GM21367 (cell line): ENCODE results near the gene PLAAT4.
"Not testable (repeated sequence)": the region's sequence is repeated elsewhere in the genome, so short reads cannot be mapped to it uniquely, and the experiment has no call there.

ENCODE experiments used
- ATAC-seq: cut with Tn5 transposase; IDR thresholded peaks from one replicate; pipeline ENCODE4 v1.9.1; 2021; ENCODE audit not compliant: unreplicated experiment

PLAAT4 gene

GRCh38 chr11:63537293-63538101 is 889 bp downstream of the PLAAT4 start:
- ATAC-seq, result no peak

- not testable (repeated sequence) for ATAC-seq
Measured at GRCh38 chr11:63542506-63542905, 5.9 kb downstream of the PLAAT4 start.

DNA sequence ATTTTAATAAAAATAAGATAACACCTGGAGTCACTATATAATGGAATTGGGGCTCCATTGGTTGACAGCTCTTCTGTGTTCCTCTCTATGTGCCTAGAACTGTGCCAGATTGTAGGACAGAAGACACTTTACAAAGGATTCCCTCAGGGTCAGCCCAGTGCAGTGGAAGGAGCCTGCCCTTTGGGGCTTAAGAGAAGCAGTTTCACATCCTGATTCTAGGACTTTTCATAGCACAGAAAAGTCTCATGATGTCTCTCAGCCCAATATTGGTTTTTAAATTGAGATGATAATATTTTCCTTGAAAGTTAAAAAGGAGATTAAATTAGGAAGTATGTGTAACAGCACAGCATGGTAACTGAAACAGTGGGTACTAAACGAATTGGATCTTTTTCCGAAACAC is 7.1 kb downstream of the PLAAT4 start:
- no peak for ATAC-seq

DNA sequence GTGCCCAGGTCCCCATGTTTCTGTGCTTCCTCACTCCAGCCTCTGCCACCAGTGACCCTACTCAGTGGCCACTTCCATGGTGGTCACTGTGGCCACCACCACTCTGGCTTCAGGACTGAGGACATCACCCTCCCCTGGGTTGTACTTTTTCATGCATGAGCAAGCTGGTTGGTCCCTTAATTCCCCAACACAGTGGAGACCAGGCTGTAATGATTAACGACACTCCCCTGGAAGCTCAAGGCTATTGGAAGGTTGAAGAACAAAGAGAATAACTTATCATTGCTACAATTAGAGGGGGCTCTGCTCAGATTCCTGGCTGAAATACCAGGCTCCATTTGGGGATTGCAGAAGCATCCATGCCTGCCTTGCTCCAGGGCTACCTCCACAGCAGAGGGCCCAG is 10.5 kb downstream of the PLAAT4 start:
- no peak for ATAC-seq

- no peak for ATAC-seq
Measured at GRCh38 chr11:63548178-63548577, 11.6 kb downstream of the PLAAT4 start.

DNA sequence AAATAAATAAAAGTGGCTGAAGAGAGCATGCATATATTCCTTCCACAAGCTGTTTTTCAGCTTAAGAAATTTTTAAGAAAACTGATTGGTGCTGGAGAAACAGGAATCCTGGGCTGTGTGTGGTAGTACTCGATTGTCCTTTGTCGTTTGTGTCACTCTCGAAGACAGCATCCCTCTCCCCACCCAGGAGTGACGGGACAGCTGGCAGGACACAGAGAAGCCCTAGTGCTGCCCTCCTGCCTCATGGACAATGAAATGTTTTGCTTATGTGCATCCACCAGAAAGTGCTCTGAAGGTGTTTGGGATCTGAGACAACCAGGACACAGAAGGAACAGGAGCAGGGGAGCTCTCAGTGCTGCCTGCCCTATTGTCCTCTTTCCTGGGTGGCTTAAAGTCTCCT is 12.8 kb downstream of the PLAAT4 start:
- no peak for ATAC-seq

DNA sequence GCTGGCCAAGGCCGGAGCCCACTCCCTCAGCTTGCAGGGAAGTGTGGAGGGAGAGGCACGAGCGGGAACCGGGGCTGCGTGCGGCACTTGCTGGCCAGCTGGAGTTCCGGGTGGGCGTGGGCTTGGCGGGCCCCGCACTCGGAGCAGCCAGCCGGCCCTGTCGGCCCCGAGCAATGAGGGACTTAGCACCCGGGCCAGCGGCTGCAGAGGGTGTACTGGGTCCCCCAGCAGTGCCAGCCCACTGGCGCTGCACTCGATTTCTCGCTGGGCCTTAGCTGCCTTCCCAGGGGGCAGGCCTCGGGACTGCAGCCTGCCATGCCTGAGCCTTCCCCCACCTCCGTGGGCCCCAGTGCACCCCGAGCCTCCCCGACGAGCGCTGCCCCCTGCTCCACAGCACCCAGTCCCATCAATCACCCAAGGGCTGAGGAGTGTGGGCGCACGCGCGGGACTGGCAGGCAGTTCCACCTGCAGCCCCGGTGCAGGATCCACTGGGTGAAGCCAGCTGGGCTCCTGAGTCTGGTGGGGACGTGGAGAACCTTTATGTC is 13.6 kb downstream of the PLAAT4 start:
- not testable (repeated sequence) for ATAC-seq

DNA sequence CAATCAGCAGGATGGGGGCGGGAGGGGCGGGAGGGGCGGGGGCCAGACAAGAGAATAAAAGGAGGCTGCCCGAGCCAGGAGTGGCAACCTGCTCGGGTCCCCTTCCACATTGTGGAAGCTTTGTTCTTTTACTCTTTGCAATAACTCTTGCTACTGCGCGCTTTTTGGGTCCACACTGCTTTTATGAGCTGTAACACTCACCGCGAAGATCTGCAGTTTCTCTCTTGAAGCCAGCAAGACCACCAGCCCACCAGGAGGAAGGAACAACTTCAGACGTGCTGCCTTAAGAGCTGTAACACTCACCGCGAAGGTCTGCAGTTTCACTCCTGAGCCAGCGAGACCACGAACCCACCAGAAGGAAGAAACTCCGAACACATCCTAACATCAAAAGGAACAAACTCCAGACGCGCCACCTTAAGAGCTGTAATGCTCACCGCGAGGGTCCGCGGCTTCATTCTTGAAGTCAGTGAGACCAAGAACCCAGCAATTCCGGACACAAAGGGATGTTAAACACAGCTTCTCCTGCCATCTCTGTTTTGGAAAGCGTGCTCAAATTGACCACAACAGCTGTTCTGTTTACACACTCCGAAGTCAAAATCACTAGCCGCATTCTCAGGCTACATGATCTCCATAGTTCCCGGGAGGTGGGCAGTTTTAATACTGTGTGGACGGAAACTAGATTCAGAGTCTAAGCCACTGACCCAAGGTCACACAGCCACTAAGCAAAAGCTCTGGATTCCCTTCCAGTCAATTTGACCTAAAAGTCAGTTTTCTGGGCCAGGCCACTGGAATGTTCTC is 14.7 kb downstream of the PLAAT4 start:
- ATAC-seq, result no peak

DNA sequence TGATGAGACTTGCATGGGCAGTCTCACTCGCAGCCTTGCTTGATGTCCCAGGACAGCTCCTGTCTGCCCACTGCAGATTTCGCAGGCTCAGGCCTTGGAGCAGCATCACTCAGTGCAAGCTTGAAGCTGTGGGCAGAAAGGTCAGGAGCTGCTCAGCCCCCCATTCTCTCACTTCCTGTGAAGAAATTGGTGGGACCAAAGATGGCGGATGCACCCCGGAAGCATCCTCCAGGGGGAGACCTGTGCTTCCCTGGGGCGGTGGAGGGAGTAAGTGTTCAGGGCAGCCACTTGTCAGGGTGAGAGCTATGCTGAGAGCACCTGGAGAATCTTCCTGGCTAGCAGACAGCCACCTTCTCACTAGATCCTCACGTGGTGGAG is 15.3 kb downstream of the PLAAT4 start:
- ATAC-seq, result no peak

DNA sequence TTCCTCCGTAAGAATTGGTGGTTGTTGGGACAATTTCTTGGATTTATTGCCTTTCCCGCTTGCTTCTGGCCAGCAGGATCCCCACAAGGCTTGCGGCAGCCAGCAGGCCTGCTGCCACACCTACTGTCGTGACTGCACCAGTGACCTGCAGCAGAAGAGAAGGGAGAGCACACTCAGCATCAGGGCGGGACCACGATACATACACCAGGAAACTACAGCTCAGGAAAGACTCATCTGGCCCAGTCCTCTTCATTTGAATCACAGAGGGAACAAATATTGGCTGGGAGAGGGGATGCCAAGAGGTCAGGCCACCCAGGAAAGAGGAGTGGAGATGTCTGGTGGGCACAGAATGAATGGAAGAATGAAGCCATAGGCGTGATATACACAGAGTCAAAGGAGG is 16.3 kb downstream of the PLAAT4 start:
- ATAC-seq, result no peak

GRCh38 chr11:63553759-63554158 is 17.2 kb downstream of the PLAAT4 start:
- ATAC-seq, result no peak

DNA sequence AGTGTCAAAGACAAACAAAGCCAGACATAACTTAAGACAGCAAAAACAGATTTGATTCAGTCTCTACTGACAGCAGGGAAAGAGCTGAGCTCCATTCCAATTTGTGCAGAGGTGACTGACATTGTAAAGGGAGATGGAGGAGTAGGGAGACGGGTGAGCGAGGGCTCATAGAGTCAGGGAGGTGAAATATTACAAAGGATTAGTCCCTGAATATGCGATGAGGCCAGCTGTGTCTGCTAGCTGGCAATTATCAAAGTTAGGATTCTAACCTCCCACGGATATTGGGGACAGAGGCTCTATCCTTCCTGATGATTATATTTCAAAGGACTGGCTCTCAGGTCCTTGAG is 18.2 kb downstream of the PLAAT4 start:
- ATAC-seq, result no peak

- no peak for ATAC-seq
Measured at GRCh38 chr11:63556404-63557013, 19.9 kb downstream of the PLAAT4 start.

GRCh38 chr11:63557570-63557969 is 21.0 kb downstream of the PLAAT4 start:
- no peak for ATAC-seq

GRCh38 chr11:63558459-63559157 is 22.0 kb downstream of the PLAAT4 start:
- no peak for ATAC-seq

- no peak for ATAC-seq
Measured at GRCh38 chr11:63560506-63561180, 24.0 kb downstream of the PLAAT4 start.

DNA sequence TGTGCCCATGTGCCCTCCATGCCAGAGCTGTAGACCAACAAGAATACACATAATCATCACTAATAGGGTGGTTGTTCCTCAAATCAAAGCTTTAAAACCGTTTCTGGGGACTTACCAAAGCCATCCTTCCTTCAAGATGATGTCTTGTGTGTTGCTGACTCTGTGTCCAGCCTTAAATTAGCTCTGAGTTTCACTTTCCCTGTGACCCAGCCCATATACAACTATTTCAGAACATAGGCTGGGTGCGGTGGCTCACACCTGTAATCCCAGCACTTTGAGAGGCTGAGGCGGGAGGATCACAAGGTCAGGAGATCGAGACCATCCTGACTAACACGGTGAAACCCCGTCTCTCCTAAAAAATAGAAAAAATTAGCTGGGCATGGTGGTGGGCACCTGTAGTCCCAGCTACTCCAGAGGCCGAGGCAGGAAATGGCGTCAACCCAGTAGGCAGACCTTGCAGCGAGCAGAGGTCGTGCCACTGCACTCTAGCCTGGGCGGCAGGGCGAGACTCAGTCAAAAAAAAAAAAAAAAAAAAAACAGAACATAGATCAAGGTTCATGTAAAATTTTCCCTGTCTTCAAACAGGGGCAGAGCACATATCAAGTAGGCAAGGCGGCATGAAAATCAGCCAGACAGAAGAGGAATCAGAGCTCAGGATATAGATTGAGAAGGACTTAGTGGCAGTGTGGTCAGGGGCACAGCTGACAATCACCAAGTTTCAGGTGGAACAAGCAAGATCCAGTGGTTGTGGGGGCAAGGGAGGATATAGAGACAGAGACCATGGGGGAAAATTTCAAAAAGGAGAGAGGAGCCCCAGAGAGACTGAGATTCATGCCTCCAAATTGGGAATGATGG is 26.8 kb downstream of the PLAAT4 start, which contains the start of gene PLAAT2:
Gene PLAAT2, minus strand, starts transcription at position 179 of the 855 bp plus-strand sequence. Its CDS starts 55 bp downstream, at position 124.
- no peak for ATAC-seq

DNA sequence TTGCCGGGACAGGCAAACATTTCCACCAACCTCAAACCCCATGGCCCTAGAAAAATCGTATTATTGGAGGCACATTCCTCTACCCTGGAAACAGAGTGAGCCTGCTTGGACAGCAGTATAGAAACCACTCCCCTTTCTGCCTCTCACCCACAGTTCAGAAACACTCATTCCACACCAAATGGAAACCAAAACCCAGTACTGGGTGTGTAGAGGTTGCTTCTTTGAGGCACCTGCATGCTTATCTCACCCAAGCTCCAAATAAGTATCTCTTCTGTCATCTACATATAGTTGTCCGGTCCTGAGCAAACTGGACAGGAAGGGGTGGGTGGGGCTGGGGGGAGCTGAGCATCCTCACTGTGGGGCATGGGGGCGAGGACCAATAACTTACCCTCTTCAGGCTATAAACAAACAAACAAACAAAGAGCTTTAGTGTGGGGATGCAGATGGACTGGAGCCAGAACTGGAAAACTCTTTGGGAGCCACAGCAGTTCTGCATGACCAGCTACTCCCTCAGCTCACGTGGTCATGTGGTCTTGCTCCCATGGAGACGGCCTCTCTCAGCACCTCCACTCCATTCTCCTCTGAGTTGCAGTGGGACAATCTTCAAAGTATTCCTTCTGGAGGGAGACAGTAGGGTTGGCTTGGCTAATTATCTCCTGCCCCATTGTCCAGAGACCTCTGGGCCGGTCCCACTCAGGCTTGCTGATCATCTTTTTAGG is 27.6 kb downstream of the PLAAT4 start:
- peak; percentile 53 for ATAC-seq
